DND-41 (cell line): ENCODE measurements around the gene GRIN2A.

Experiments used
- CTCF ChIP-seq: IDR thresholded peaks from 2 replicates; pipeline ENCODE4 v1.5.1; 2012; ENCODE audit warnings: borderline replicate concordance, low read length, moderate library complexity, mild to moderate bottlenecking; ENCODE audit not compliant: poor library complexity, severe bottlenecking; ENCODE audit errors: extremely low read depth
- EZH2 ChIP-seq: IDR thresholded peaks from 3 replicates; pipeline ENCODE4 v1.6.1; 2012; ENCODE audit warnings: borderline replicate concordance, low read depth, mild to moderate bottlenecking, moderate library complexity, low read length, inconsistent platforms; ENCODE audit not compliant: severe bottlenecking

- TF ChIP-seq CTCF (no peak), EZH2 (no peak)
Observed at GRCh38 chr16:9885467-9885866, 296.8 kb downstream of the GRIN2A start.
